IMR-90 (cell line): Measurements from ENCODE around the gene DDT.
"Not testable (repeated sequence)": the region's sequence is repeated elsewhere in the genome, so short reads cannot be mapped to it uniquely, and the experiment has no call there.

ENCODE experiments used
- CTCF ChIP-seq: conservative IDR thresholded peaks from 2 replicates; pipeline ENCODE4 v1.5.1; 2012; ENCODE audit warnings: mild to moderate bottlenecking, low read depth, low read length, improper control_type of control experiment
- POLR2A ChIP-seq: IDR thresholded peaks from 2 replicates; pipeline ENCODE4 v1.6.1; 2012; ENCODE audit warnings: mild to moderate bottlenecking, low read depth, low read length

- not testable (repeated sequence) for TF ChIP-seq CTCF, POLR2A
Observed at GRCh38 chr22:23977304-23977703, 3.1 kb upstream of the DDT start.
